GM12878 (cell line): ENCODE data around the gene TMEM53. TPM values are rescaled to one million over a fixed set of nuclear protein-coding genes. Genes with fewer than 3 reads are reported as not detected.

Experiments
- CREB1 ChIP-seq: IDR thresholded peaks from 2 replicates; pipeline ENCODE4 v1.6.1; 2012; ENCODE audit warnings: low read depth, mild to moderate bottlenecking, inconsistent platforms
- EGR1 ChIP-seq, 2 experiments: IDR thresholded peaks; 1 replicate in 1 of 2; 2 replicates in 1 of 2; pipeline ENCODE4 v1.6.1; 2011 to 2012; ENCODE audit warnings: low read depth in 2 of 2, low read length in 2 of 2, borderline replicate concordance in 1 of 2, mild to moderate bottlenecking in 1 of 2, moderate library complexity in 1 of 2
- FOXK2 ChIP-seq: fragments of 450-650 bp; IDR thresholded peaks from 2 replicates; pipeline ENCODE4 v1.6.1; 2017; ENCODE audit warnings: mild to moderate bottlenecking, moderate library complexity
- KLF5 ChIP-seq: fragments of 450-650 bp; IDR thresholded peaks from 2 replicates; pipeline ENCODE4 v1.6.1; 2014; ENCODE audit warnings: mild to moderate bottlenecking; ENCODE audit not compliant: partially characterized antibody
- NFIC ChIP-seq: IDR thresholded peaks from 2 replicates; pipeline ENCODE4 v1.6.1; 2012; ENCODE audit warnings: low read depth, mild to moderate bottlenecking, inconsistent platforms, low read length, moderate library complexity
- RAD21 ChIP-seq: IDR thresholded peaks from 2 replicates; pipeline ENCODE4 v1.6.1; 2011; ENCODE audit warnings: mild to moderate bottlenecking, low read depth, low read length, moderate library complexity; ENCODE audit not compliant: insufficient read depth
- SMC3 ChIP-seq: IDR thresholded peaks from 2 replicates; pipeline ENCODE4 v1.6.1; 2011; ENCODE audit warnings: low read length, improper control_type of control experiment, borderline replicate concordance
- TAF1 ChIP-seq: IDR thresholded peaks from 2 replicates; pipeline ENCODE4 v1.6.1; 2011; ENCODE audit warnings: mild to moderate bottlenecking, low read depth, low read length, borderline replicate concordance
- WRNIP1 ChIP-seq: IDR thresholded peaks from 2 replicates; pipeline ENCODE4 v1.6.1; 2011; ENCODE audit warnings: low read depth, low read length, improper control_type of control experiment, borderline replicate concordance
- polyA plus RNA-seq, 11 experiments: library from polyadenylated mRNA; depleted of rRNA in 4 of 11; unstranded in 6 of 11; stranded (reverse) in 5 of 11; fragments of >200 nt; fragmentation: Nextera tagmentation in 4 of 11; fragmentation: Illumina TruSeq in 1 of 11; extraction: Ambion mirVana in 4 of 11; extraction: Trizol in 1 of 11; gene quantifications; 1 replicate in 1 of 11; 2 replicates in 10 of 11; pipeline versions ENCODE4 v1.2.1 to v1.2.3, GENCODE V29; 2011 to 2016; ENCODE audit warnings: inconsistent platforms in 2 of 11, missing spikeins in 2 of 11, low read depth in 1 of 11
- total RNA-seq, 4 experiments: library from RNA; depleted of rRNA in 3 of 4; stranded (reverse); fragments of >200 nt in 3 of 4; fragmentation: Illumina TruSeq in 1 of 4; extraction: Trizol in 1 of 4; gene quantifications; 2 replicates each; pipeline versions ENCODE4 v1.2.1 to v1.2.3, GENCODE V29; 2013 to 2021
- TF ChIP-seq, protein P1 (sequence below): fragments of 450-650 bp; formaldehyde crosslinking; IDR thresholded peaks from 2 replicates; pipeline ENCODE4 v1.4.0; 2020; ENCODE audit warnings: mild to moderate bottlenecking, moderate library complexity
- TF ChIP-seq, protein P2 (sequence below): fragments of 450-650 bp; IDR thresholded peaks from 2 replicates; pipeline ENCODE4 v1.6.1; 2017; ENCODE audit warnings: antibody characterized with exemption, mild to moderate bottlenecking, moderate library complexity
- TF ChIP-seq, protein P3 (sequence below), 3 experiments: IDR thresholded peaks in 2 of 3; conservative IDR thresholded peaks in 1 of 3; 2 replicates each; pipeline ENCODE4 v1.5.1; 2011; ENCODE audit warnings: low read depth in 3 of 3, low read length in 3 of 3, mild to moderate bottlenecking in 3 of 3, control low read depth in 2 of 3, moderate library complexity in 2 of 3, inconsistent platforms in 1 of 3, mixed read lengths in 1 of 3; ENCODE audit not compliant: control insufficient read depth in 2 of 3, insufficient read depth in 1 of 3; ENCODE audit errors: extremely low read depth in 1 of 3
- TF ChIP-seq, protein P4 (sequence below): fragments of 450-650 bp; IDR thresholded peaks from 2 replicates; pipeline ENCODE4 v1.6.1; 2016; ENCODE audit warnings: mild to moderate bottlenecking
- TF ChIP-seq, protein P5 (sequence below): fragments of 150-350 bp; IDR thresholded peaks from 2 replicates; pipeline ENCODE4 v1.6.1; 2016; ENCODE audit warnings: low read depth, low read length

TMEM53 gene
- total and polyA plus RNA-seq, 10 of the 15 experiments (the other 5 are each of a cell fraction or from before 2014, with no cell fraction given), result 3.1 to 23.9 (median 11.1) TPM

DNA sequence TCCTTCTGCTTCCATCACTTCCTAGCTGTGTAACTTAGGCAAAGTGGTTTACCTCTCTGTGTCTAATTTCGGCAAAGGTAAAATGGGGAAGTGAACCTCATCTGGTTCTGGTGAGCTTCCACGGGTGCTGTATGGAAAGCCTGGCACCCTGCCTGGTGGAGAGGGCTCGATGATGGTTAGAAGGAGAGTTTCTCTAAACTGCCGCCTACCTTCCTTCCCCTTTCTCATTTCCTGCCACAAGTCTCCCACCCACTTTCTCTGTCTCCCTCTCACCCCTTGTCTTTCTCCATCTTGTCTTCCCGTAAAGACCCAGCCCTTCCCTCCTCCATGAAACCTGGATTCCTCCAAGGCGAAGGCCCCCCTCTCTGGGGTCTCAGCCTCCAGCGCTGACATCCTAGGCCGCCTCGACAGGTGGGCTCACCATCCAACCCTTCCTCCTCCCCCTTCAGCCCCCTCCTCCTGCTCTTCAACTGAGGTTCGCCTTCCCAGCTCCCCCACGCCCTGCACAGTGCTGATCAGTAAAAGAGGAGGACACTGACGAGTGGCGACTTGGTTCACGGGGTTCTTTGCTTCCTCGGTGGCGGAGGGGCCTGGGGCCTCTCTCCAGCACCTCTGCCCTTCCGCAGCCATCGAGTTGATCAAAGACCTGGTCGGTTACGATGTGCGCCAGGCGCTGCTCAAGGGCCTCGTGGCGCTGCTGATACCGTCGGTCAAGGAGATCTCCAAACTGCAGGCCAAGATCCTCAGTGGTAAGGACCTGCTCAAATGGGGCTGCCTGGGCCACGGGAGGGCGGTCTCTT, 49.4 kb upstream of the TMEM53 start (continued):
- TF ChIP-seq, protein P1, sequence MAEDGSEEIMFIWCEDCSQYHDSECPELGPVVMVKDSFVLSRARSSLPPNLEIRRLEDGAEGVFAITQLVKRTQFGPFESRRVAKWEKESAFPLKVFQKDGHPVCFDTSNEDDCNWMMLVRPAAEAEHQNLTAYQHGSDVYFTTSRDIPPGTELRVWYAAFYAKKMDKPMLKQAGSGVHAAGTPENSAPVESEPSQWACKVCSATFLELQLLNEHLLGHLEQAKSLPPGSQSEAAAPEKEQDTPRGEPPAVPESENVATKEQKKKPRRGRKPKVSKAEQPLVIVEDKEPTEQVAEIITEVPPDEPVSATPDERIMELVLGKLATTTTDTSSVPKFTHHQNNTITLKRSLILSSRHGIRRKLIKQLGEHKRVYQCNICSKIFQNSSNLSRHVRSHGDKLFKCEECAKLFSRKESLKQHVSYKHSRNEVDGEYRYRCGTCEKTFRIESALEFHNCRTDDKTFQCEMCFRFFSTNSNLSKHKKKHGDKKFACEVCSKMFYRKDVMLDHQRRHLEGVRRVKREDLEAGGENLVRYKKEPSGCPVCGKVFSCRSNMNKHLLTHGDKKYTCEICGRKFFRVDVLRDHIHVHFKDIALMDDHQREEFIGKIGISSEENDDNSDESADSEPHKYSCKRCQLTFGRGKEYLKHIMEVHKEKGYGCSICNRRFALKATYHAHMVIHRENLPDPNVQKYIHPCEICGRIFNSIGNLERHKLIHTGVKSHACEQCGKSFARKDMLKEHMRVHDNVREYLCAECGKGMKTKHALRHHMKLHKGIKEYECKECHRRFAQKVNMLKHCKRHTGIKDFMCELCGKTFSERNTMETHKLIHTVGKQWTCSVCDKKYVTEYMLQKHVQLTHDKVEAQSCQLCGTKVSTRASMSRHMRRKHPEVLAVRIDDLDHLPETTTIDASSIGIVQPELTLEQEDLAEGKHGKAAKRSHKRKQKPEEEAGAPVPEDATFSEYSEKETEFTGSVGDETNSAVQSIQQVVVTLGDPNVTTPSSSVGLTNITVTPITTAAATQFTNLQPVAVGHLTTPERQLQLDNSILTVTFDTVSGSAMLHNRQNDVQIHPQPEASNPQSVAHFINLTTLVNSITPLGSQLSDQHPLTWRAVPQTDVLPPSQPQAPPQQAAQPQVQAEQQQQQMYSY (CRISPR knock-in tag), result no peak
- TF ChIP-seq TAF1 (no peak), NFIC (0 out of 2 replicates have a peak, but pooled peaks have one; percentile 33), EGR1 (IDR thresholded peaks at IDR 0.05; ENCODE audit: borderline replicate concordance in 1 of 2, low read depth in 2 of 2, low read length in 2 of 2) (peak in 1 of 2 experiments; percentile 52; a peak in 1 of 3 replicates), RAD21 (no peak), WRNIP1 (no peak), KLF5 (no peak), FOXK2 (no peak), CREB1 (no peak), SMC3 (no peak)
- TF ChIP-seq, protein P2, sequence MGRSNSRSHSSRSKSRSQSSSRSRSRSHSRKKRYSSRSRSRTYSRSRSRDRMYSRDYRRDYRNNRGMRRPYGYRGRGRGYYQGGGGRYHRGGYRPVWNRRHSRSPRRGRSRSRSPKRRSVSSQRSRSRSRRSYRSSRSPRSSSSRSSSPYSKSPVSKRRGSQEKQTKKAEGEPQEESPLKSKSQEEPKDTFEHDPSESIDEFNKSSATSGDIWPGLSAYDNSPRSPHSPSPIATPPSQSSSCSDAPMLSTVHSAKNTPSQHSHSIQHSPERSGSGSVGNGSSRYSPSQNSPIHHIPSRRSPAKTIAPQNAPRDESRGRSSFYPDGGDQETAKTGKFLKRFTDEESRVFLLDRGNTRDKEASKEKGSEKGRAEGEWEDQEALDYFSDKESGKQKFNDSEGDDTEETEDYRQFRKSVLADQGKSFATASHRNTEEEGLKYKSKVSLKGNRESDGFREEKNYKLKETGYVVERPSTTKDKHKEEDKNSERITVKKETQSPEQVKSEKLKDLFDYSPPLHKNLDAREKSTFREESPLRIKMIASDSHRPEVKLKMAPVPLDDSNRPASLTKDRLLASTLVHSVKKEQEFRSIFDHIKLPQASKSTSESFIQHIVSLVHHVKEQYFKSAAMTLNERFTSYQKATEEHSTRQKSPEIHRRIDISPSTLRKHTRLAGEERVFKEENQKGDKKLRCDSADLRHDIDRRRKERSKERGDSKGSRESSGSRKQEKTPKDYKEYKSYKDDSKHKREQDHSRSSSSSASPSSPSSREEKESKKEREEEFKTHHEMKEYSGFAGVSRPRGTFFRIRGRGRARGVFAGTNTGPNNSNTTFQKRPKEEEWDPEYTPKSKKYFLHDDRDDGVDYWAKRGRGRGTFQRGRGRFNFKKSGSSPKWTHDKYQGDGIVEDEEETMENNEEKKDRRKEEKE, result no peak
- TF ChIP-seq, protein P3, sequence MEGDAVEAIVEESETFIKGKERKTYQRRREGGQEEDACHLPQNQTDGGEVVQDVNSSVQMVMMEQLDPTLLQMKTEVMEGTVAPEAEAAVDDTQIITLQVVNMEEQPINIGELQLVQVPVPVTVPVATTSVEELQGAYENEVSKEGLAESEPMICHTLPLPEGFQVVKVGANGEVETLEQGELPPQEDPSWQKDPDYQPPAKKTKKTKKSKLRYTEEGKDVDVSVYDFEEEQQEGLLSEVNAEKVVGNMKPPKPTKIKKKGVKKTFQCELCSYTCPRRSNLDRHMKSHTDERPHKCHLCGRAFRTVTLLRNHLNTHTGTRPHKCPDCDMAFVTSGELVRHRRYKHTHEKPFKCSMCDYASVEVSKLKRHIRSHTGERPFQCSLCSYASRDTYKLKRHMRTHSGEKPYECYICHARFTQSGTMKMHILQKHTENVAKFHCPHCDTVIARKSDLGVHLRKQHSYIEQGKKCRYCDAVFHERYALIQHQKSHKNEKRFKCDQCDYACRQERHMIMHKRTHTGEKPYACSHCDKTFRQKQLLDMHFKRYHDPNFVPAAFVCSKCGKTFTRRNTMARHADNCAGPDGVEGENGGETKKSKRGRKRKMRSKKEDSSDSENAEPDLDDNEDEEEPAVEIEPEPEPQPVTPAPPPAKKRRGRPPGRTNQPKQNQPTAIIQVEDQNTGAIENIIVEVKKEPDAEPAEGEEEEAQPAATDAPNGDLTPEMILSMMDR (IDR thresholded peaks at IDR 0.05 in 2 of 3, conservative IDR thresholded peaks at IDR 0.05 in 1 of 3; ENCODE audit: control insufficient read depth in 2 of 3, extremely low read depth in 1 of 3, insufficient read depth in 1 of 3, low read depth in 3 of 3, low read length in 3 of 3), result no peak
- TF ChIP-seq, protein P4, sequence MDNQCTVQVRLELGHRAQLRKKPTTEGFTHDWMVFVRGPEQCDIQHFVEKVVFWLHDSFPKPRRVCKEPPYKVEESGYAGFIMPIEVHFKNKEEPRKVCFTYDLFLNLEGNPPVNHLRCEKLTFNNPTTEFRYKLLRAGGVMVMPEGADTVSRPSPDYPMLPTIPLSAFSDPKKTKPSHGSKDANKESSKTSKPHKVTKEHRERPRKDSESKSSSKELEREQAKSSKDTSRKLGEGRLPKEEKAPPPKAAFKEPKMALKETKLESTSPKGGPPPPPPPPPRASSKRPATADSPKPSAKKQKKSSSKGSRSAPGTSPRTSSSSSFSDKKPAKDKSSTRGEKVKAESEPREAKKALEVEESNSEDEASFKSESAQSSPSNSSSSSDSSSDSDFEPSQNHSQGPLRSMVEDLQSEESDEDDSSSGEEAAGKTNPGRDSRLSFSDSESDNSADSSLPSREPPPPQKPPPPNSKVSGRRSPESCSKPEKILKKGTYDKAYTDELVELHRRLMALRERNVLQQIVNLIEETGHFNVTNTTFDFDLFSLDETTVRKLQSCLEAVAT, result peak; percentile 33; the same call in 1 of the 2 replicates
- TF ChIP-seq, protein P5, sequence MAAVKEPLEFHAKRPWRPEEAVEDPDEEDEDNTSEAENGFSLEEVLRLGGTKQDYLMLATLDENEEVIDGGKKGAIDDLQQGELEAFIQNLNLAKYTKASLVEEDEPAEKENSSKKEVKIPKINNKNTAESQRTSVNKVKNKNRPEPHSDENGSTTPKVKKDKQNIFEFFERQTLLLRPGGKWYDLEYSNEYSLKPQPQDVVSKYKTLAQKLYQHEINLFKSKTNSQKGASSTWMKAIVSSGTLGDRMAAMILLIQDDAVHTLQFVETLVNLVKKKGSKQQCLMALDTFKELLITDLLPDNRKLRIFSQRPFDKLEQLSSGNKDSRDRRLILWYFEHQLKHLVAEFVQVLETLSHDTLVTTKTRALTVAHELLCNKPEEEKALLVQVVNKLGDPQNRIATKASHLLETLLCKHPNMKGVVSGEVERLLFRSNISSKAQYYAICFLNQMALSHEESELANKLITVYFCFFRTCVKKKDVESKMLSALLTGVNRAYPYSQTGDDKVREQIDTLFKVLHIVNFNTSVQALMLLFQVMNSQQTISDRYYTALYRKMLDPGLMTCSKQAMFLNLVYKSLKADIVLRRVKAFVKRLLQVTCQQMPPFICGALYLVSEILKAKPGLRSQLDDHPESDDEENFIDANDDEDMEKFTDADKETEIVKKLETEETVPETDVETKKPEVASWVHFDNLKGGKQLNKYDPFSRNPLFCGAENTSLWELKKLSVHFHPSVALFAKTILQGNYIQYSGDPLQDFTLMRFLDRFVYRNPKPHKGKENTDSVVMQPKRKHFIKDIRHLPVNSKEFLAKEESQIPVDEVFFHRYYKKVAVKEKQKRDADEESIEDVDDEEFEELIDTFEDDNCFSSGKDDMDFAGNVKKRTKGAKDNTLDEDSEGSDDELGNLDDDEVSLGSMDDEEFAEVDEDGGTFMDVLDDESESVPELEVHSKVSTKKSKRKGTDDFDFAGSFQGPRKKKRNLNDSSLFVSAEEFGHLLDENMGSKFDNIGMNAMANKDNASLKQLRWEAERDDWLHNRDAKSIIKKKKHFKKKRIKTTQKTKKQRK, result no peak
